Measurements from ENCODE around the gene TRIM4. TPM values are rescaled to one million over a fixed set of nuclear protein-coding genes. Genes with fewer than 3 reads are reported as not detected.

Gene TRIM4
- total RNA-seq, 1 experiment from 2014 or later = 6.9 TPM

DNA sequence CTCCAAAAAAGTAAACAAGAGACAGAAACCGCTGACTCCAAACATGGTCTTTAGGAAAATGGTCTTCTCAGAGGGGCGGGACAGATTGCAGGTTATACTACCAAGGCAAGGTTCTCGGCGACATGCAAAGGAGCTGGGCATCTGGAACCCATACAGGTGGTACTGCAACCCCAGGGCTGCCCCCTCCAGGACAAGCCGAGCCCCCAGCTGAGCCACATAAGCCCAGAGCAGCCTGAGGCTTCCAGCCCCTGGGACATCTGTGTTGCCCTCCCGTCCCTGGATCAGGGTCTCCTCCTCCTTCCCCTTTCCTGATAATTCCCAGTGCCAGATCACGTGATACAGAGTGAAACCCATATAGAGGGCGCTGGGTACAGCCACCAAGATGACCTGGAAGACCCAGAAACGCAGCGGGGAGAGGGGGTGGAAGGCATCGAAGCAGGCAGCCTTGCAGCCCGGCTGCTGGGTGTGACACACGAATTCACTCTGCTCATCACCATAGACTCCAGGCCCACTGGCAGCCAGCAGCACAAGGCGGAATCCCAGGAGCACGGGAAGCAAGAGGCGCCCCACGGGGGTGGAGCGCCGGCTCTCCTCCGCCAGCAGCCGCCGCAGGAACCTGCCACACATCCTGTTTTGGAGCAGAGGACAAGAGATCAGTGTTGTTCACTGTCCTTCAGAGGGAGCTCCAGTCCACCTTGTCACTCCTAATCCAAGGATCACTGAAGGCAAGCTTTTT lies 9.8 kb upstream of the TRIM4 start, which contains the start of gene GJC3:
GJC3 (minus strand) TSS at position 627 of the 736 bp plus-strand sequence; CDS start at position 627, 0 bp downstream.
- Histone ChIP-seq H3K79me1 (ENCODE audit: insufficient read depth, low read depth, low read length, poor library complexity, severe bottlenecking) (no peaks in the 10 kb centered on the region), H2BK15ac (ENCODE audit: low read depth, low read length) (no peak within 1 kb of the TSS), H3K9ac (ENCODE audit: extremely low read depth, insufficient read length, low read length) (no peak within 1 kb of the TSS), H2AFZ (ENCODE audit: low read length) (no peak within 1 kb of the TSS), H4K91ac (ENCODE audit: insufficient read length, low read depth, low read length) (no peak within 1 kb of the TSS), H3K14ac (ENCODE audit: insufficient read depth, low read length) (0 out of 2 replicates have a peak within 1 kb of the TSS, but pooled peaks have one; percentile 53), H4K5ac (ENCODE audit: insufficient read length, low read depth, low read length) (no peak within 1 kb of the TSS), H2BK120ac (ENCODE audit: low read depth, low read length, poor library complexity, severe bottlenecking) (no peak within 1 kb of the TSS), H3K79me2 (ENCODE audit: insufficient read depth, low read length) (no peaks in the 10 kb centered on the region), H3T11ph (ENCODE audit: low read length) (no peak within 1 kb of the TSS), H3K27ac (ENCODE audit: insufficient read length, low read depth, low read length) (no peak within 1 kb of the TSS), H3K4me1 (ENCODE audit: insufficient read depth, low read length) (no peaks in the 10 kb centered on the region; the same call in 1 of the 2 replicates), H3K4ac (ENCODE audit: low read depth, low read length) (no peak within 1 kb of the TSS), H4K8ac (replicated peaks; ENCODE audit: insufficient read length, low read depth, low read length) (no peak within 1 kb of the TSS), H3K23ac (ENCODE audit: insufficient read length, low read depth, low read length) (no peak within 1 kb of the TSS), H2BK5ac (ENCODE audit: insufficient read length, low read length) (no peak within 1 kb of the TSS), H3K27me3 (ENCODE audit: insufficient read depth, low read length) (no peaks in the 10 kb centered on the region), H2BK12ac (ENCODE audit: insufficient read length, low read depth, low read length) (peak within 1 kb of the TSS; percentile 16), H3K18ac (ENCODE audit: insufficient read length, low read depth, low read length) (peak within 1 kb of the TSS; percentile 44), H4K20me1 (ENCODE audit: control insufficient read depth, insufficient read depth, insufficient read length) (no peaks in the 10 kb centered on the region), H3K4me2 (ENCODE audit: insufficient read depth, insufficient read length, low read length) (peak within 1 kb of the TSS; percentile 21), H2BK20ac (ENCODE audit: low read depth, low read length, poor library complexity, severe bottlenecking) (no peak within 1 kb of the TSS), H3K23me2 (ENCODE audit: insufficient read length, low read depth, low read length, poor library complexity, severe bottlenecking) (peaks cover 4% of the 10 kb centered on the region), H3K9me3 (ENCODE audit: control insufficient read depth, low read depth, low read length) (no peaks in the 10 kb centered on the region), H3K56ac (ENCODE audit: insufficient read length, low read depth, low read length) (no peak within 1 kb of the TSS), H2AK5ac (ENCODE audit: insufficient read length, low read length) (no peak within 1 kb of the TSS)
- no CpG with 5 or more reads among the region's 22 CpGs for WGBS (ENCODE audit: extremely low coverage, insufficient read length, low lambda C conversion rate)
- H3K27ac Mint-ChIP-seq = peak within 1 kb of the TSS in 2 of 3 experiments; percentile 73 to 92; a peak in 3 of 7 replicates
- TF ChIP-seq, protein P1, sequence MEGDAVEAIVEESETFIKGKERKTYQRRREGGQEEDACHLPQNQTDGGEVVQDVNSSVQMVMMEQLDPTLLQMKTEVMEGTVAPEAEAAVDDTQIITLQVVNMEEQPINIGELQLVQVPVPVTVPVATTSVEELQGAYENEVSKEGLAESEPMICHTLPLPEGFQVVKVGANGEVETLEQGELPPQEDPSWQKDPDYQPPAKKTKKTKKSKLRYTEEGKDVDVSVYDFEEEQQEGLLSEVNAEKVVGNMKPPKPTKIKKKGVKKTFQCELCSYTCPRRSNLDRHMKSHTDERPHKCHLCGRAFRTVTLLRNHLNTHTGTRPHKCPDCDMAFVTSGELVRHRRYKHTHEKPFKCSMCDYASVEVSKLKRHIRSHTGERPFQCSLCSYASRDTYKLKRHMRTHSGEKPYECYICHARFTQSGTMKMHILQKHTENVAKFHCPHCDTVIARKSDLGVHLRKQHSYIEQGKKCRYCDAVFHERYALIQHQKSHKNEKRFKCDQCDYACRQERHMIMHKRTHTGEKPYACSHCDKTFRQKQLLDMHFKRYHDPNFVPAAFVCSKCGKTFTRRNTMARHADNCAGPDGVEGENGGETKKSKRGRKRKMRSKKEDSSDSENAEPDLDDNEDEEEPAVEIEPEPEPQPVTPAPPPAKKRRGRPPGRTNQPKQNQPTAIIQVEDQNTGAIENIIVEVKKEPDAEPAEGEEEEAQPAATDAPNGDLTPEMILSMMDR (conservative IDR thresholded peaks at IDR 0.05) = peak; percentile 68
- H3K27me3 Mint-ChIP-seq (ENCODE audit: low read depth) = peaks cover 16% of the 10 kb centered on the region
- H3K4me3 Mint-ChIP-seq = peak within 1 kb of the TSS; percentile 52 to 75
- peaks cover 32 to 35% of the 10 kb centered on the region in 2 experiments for H3K4me1 Mint-ChIP-seq
- peak; percentile 81 for DNase-seq
- H3K9me3 Mint-ChIP-seq = no peaks in the 10 kb centered on the region
- peaks cover 0 to 9% (median 3%) of the 10 kb centered on the region in 3 experiments; a peak in 4 of 7 replicates for H3K36me3 Mint-ChIP-seq (ENCODE audit: insufficient read depth in 1 of 3, low read depth in 3 of 3)
